NCI-H1694 (cell line): ENCODE data around the gene NFYC.
"Not testable (repeated sequence)": the region's sequence is repeated elsewhere in the genome, so short reads cannot be mapped to it uniquely, and the experiment has no call there.

ENCODE experiments used
- DNase-seq: peaks from one replicate; lab custom pipeline; 2025; lab: John Stamatoyannopoulos, UW

NFYC gene

DNA sequence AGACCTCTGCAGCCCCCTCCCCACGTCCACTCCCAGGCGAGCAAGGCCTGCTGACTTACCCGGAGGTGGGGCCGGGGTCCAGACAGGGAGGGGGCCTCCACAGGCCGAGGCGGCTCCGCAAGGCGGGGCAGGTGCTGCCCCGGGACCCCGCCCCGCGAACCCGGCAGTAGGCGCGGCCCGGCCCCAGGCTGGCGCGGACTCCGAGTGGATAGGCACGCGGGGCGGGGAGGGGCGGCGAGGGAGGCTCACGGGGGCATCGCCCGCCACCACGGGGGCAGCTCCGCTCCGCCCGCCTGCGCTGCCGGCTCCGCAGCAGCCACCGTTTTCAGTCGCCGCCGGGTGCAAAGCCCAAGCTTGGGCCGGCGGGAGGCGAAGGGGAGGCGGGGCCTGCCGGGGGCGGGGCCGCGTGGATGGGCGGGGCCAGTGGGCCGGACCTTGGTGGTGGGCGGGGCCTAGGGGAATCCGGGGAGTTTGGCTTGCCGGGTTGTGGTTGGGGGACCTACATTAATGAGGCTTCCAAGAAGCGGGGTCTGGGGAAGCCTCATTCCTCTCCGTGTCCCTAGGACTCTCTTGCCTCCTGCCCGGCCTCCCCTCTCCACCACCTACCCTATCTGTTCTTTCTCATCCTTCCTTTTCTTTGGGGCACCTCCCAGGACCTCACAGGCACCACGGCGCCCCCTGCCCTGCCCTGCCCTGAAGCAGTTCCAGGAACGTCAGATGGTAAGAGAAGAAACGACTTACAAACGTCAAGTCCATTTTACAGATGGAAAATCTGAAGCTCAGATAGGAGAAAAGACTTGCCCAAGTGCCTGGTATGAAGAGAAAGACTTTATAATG, 26.0 kb upstream of the NFYC start, which contains the start of gene RIMS3:
TSS of gene RIMS3 (minus strand) at position 348 of the 837 bp plus-strand sequence. CDS start 23,757 bp downstream, outside the sequence.
- peak; percentile 13 for DNase-seq

- DNase-seq: peak; percentile 66
Observed at GRCh38 chr1:40668769-40669525, 22.6 kb upstream of the NFYC start.

GRCh38 chr1:40673452-40673851, 18.1 kb upstream of the NFYC start:
- no peak for DNase-seq

GRCh38 chr1:40676501-40676900, 15.0 kb upstream of the NFYC start:
- no peak for DNase-seq

DNA sequence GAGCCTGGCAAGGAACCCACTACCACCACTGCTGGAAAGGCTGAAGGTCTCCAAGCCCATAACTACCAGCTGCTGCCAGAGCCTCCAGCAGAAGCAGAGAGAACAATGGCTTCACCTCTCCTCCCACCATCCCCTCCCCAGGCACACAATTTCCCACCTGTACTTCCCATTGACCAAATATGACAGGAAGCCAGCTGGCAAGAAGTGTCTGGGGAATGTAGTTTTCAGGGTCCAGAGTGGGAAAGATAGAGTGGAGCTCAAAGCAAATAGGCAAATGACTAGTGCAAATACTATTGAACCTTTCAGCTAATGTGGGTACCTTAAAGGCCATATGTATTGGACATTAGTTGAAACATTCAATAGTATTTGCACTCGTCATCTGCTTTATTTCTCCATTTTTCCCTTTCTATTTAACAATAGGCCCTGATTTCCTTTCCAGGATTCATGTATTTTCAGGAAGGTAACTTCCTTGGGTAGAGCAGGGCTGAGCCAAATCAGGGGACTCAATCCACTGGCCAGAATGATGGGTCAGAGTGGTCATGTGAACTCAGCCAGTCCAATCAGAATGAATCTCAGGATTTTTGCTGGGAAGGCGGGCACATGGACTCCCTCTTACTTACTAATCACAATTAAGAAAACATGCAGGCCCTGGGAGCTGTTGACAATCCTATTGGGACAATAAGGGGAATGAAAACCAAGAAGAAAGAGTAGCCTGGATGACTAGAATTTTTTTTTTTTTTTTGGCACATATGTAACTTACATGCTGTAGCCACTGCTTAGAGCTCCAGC, 12.1 kb upstream of the NFYC start:
- DNase-seq: no peak

DNA sequence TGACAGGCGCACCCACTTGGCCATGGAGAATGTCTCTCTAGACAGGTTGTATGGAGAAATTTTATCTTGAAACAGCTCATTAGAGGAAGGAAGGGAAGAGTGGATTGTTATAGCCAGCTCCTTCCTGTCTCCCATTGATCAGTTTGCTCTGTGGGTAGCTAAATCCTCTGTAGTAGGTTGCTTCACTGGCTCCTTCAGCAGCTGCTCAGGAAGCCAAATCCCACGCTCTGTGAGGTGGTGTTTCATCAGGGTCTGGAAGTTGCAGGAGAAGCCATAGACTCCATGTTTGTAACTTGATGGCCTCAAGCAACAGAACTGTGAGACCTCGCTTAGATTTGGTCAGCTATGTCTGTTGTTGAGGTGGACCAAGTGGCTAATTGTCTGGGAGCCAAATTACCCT, 6.8 kb upstream of the NFYC start:
- no peak for DNase-seq

DNA sequence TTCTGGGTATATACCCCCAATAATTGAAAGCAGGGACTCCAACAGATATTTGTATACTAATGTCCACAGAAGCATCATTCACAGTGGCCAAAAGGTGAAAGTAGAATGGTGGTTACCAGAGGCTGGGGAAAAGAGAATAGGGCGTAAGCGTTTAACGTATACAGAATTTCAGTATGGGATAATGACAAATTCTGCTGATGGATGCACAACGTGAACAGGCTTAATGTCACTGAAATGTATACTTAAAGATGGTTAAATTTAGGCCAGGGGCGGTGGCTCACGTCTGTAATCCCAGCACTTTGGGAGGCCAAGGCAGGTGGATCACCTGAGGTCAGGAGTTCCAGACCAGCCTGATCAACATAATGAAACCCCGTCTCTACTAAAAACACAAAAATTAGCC, 4.4 kb upstream of the NFYC start:
- no peak for DNase-seq

DNA sequence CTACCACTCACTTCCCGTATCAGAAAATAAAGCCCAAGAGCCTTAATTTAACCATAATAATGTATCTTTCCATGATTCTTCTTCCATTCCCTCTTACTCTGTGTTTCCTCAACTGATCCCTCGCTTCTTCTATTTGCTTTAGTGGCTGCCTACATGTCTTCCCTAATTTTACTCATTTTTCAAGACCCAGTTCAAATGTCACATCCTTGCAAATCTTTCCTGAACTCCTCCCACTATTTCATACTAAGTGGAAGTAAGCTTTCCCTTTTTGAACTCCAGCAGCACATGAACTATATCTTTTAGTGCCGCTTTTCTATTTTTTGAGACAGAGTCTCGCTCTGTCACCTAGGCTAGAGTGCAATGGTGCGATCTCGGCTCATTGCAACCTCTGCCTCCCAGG, 3.8 kb upstream of the NFYC start:
- DNase-seq: no peak

DNA sequence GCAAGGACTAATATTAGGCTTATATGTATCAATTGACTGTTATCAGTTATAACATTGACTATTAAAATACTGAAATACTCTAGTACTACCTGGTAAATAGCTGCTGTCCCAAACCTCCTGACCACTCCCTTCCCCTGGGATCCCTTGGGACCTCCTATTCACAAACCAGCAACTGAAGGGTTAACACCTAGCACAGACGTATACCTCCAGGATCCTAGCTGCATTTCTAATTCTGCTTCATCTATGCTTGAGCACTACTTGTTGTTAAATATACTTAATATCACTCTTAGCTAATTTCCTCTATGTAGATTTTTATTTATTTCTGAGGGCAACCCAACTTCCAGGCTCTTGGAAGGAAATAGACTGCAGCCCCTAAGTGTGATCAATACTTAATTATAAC, 1.8 kb upstream of the NFYC start:
- DNase-seq: no peak

GRCh38 chr1:40690771-40691537, 550 bp upstream of the NFYC start:
- DNase-seq: no peak

GRCh38 chr1:40692429-40692895, 958 bp downstream of the NFYC start:
- DNase-seq: no peak

DNA sequence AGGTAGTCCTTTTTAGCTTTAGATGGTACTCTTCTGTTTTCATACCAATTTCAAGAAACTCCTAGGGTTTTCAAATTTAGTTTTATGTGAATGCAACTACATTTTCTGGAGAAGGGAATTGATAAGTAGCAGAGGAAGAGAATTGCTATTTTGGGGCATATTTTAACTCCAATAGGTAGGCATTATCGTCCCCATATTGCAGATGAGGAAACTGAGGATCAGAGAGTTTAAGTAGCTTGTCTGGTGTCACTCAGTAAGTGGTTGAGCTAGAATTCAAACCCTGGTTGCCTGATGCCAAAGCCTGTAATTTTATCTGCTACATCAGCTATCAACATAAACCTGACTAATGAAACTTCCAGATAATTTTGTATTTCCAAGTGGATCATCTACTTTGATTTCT, 1.9 kb downstream of the NFYC start:
- DNase-seq: no peak

GRCh38 chr1:40694353-40694874, 2.9 kb downstream of the NFYC start:
- no peak for DNase-seq

- no peak for DNase-seq
Observed at GRCh38 chr1:40696294-40696693, 4.8 kb downstream of the NFYC start.

GRCh38 chr1:40697436-40697835, 5.9 kb downstream of the NFYC start:
- DNase-seq: no peak

- no peak for DNase-seq
Observed at GRCh38 chr1:40699787-40700186, 8.3 kb downstream of the NFYC start.

DNA sequence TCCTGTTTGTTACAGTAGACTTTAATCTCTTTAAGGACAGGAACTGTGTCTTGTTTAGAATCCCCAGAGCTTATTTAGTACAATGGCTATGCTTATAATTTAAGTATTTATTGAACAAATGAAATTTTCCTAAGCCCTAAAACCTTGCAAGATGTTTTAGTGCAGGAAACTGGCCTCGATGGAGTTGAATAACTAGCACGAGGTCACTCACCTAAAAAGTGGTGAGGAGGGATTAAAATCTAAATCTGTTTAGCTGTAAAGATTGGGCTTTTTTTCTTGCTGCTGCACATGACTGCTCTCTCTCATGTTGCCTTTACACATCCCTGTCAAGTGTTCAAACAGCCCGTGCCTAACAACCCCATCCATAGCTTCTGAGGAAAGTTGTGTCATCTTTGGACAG, 10.2 kb downstream of the NFYC start:
- DNase-seq: no peak

GRCh38 chr1:40702810-40703209, 11.3 kb downstream of the NFYC start:
- DNase-seq: not testable (repeated sequence)

GRCh38 chr1:40703316-40703715, 11.8 kb downstream of the NFYC start:
- no peak for DNase-seq

DNA sequence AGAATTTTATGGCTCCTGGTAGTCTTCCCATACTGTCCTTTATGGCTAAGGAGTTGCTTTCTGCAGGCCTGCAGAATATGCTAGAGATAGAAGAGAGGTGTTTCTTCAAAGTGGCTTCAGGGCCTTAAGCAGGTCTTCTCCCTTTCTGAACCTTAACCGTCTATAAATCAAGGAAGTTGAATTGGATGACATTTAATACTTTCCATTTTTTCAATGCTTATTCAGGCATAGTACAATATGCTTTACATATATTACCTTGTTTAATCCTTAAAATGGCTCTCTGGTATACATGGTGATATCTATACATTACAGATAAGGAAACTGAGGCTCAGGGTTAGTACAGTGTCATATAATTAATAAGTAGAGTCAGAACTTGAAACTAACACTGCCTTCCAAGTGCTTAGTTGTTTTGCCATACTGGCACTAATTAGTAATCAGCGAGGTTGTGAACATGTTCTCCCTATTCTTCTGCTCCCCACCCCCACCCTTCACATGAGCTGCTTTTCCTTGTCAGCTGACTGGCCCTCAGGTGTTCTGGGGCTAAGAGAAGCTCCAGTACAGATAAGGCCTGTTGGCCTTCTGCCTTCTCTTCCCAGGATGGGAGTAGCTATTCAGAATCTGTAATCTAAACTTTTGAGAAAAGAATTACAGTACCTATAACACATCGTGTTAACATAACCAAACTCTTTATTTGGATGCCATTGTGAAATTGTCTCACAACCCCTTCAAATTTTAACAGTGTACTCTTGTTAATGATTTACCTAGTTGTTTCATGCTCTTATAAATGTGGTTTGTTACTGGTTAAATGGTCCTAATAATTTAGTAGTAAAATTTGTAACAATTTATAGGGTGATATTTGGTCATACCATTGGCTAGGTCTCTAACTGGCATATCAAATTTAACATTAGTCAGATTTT, 13.6 kb downstream of the NFYC start:
- DNase-seq: no peak
